ENCODE data around the gene GABBR2. TPM values are rescaled to one million over a fixed set of nuclear protein-coding genes. Genes with fewer than 3 reads are reported as not detected.

Gene GABBR2
- total and polyA plus RNA-seq, 9 of the 15 experiments (the other 6 are each of a cell fraction or from before 2014, with no cell fraction given) = 0.15 to 1.9 (median 0.32) TPM

- peak; percentile 6; the same call in 1 of the 2 replicates for TF ChIP-seq RAD51 (IDR thresholded peaks at IDR 0.05; ENCODE audit: borderline replicate concordance, low read depth)
- peak; percentile 86; the same call in 1 of the 2 replicates for TF ChIP-seq GATAD2A (IDR thresholded peaks at IDR 0.05)
- peak; percentile 69 for TF ChIP-seq GABPA (tag; conservative IDR thresholded peaks at IDR 0.05; ENCODE audit: low read depth)
- no peak for TF ChIP-seq GTF2A2 (tag; IDR thresholded peaks at IDR 0.05)
- TF ChIP-seq PHF20 (IDR thresholded peaks at IDR 0.05; ENCODE audit: partially characterized antibody) = no peak
- TF ChIP-seq ATF6 (CRISPR knock-in tag; IDR thresholded peaks at IDR 0.05) = 0 out of 2 replicates have a peak, but pooled peaks have one; percentile 34
- peak; percentile 42; the same call in 1 of the 2 replicates for TF ChIP-seq ZNF175 (CRISPR knock-in tag; IDR thresholded peaks at IDR 0.05; ENCODE audit: low read depth)
- TF ChIP-seq TRIM24 (IDR thresholded peaks at IDR 0.05) = peak in 1 of 2 experiments; percentile 26; a peak in 1 of 4 replicates
- TF ChIP-seq NBN (IDR thresholded peaks at IDR 0.05; ENCODE audit: low read depth) = peak; percentile 92
- TF ChIP-seq MAFG (tag; conservative IDR thresholded peaks at IDR 0.05) = peak; percentile 85
- peak; percentile 93 for TF ChIP-seq C11orf30 (IDR thresholded peaks at IDR 0.05; ENCODE audit: low read depth)
- peak; percentile 82 for TF ChIP-seq MAFF (IDR thresholded peaks at IDR 0.05; ENCODE audit: low read length)
- TF ChIP-seq ZNF311 (CRISPR knock-in tag; IDR thresholded peaks at IDR 0.05) = 0 out of 2 replicates have a peak, but pooled peaks have one; percentile 11
- TF ChIP-seq, protein P1, sequence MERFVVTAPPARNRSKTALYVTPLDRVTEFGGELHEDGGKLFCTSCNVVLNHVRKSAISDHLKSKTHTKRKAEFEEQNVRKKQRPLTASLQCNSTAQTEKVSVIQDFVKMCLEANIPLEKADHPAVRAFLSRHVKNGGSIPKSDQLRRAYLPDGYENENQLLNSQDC (CRISPR knock-in tag; IDR thresholded peaks at IDR 0.05) = no peak
- peak; percentile 29; the same call in 1 of the 2 replicates for TF ChIP-seq ATF7 (IDR thresholded peaks at IDR 0.05)
- TF ChIP-seq MYBL2 (IDR thresholded peaks at IDR 0.05; ENCODE audit: low read depth) = no peak
- TF ChIP-seq MYBL2 (CRISPR knock-in tag; IDR thresholded peaks at IDR 0.05; ENCODE audit: borderline replicate concordance) = no peak
- TF ChIP-seq NELFE (IDR thresholded peaks at IDR 0.05; ENCODE audit: insufficient read depth, insufficient read length) = no peak
- peak; percentile 30; the same call in 1 of the 2 replicates for TF ChIP-seq MTA2 (IDR thresholded peaks at IDR 0.05; ENCODE audit: low read depth)
- no peak for TF ChIP-seq NFYB (IDR thresholded peaks at IDR 0.05; ENCODE audit: extremely low read depth, insufficient read length)
- TF ChIP-seq NCOA2 (IDR thresholded peaks at IDR 0.05; ENCODE audit: partially characterized antibody in 2 of 2) = no peak
- peak; percentile 84; the same call in 1 of the 2 replicates for TF ChIP-seq MTA1 (IDR thresholded peaks at IDR 0.05; ENCODE audit: borderline replicate concordance)
- peak; percentile 54 for TF ChIP-seq TBP (optimal IDR thresholded peaks at IDR 0.05; ENCODE audit: low read depth, low read length)
- TF ChIP-seq CTBP1 (IDR thresholded peaks at IDR 0.05; ENCODE audit: borderline replicate concordance) = peak; percentile 98
Observed at GRCh38 chr9:98341157-98342097, 367.3 kb downstream of the GABBR2 start (continued).

Data from K562 (cell line).